Right atrium auricular region (tissue), 2 donors: ENCODE data around the gene ARMC9. TPM values are rescaled to one million over a fixed set of nuclear protein-coding genes. Genes with fewer than 3 reads are reported as not detected.

Source experiments
- DNase-seq: peaks from one replicate; pipeline ENCODE4 v3.0.0-alpha.2; 2019; ENCODE audit warnings: low spot score
- H3K27ac ChIP-seq, 2 donors: fragments of 200-600 bp; sonication (generic); 1 replicate in 1 of 2; 2 replicates in 1 of 2; pipeline ENCODE4 v1.5.1; 2016 to 2019
- H3K27me3 ChIP-seq, 2 donors: fragments of 200-600 bp; sonication (generic); one replicate each; pipeline versions ENCODE4 v1.5.1 to v1.6.0; 2017 to 2019
- H3K36me3 ChIP-seq: fragments of 200-600 bp; sonication (generic); one replicate; pipeline ENCODE4 v1.5.1; 2016
- H3K4me1 ChIP-seq, 2 donors: fragments of 200-600 bp; sonication (generic); one replicate each; pipeline versions ENCODE4 v1.5.1 to v1.6.0; 2017 to 2019
- H3K4me3 ChIP-seq, 2 donors: fragments of 200-600 bp; sonication (generic); 1 replicate in 1 of 2; 2 replicates in 1 of 2; pipeline ENCODE4 v1.5.1; 2017 to 2019; ENCODE audit warnings: mild to moderate bottlenecking in 1 of 2, moderate library complexity in 1 of 2
- H3K9me3 ChIP-seq, 2 donors: fragments of 200-600 bp; sonication (generic); one replicate each; pipeline ENCODE4 v1.5.1; 2019
- CTCF ChIP-seq, 2 donors: fragments of 200-600 bp; sonication (generic); IDR thresholded peaks; one replicate each; pipeline ENCODE4 v1.5.1; 2019; ENCODE audit warnings: antibody characterized with exemption in 2 of 2
- total RNA-seq, 2 donors: library from RNA; depleted of rRNA; stranded (reverse); fragments of >200 nt; gene quantifications; one replicate each; pipeline ENCODE4 v1.1.0, GENCODE V29; 2016

ARMC9 gene
- total RNA-seq, 2 donors from 2014 or later: 2.0 to 2.9 TPM

GRCh38 chr2:231222318-231223000, 24.0 kb downstream of the ARMC9 start:
- Histone ChIP-seq H3K27me3 (no peaks in the 10 kb centered on the region), H3K36me3 (no peaks in the 10 kb centered on the region), H3K4me1 (no peaks in the 10 kb centered on the region), H3K9me3 (no peaks in the 10 kb centered on the region), H3K27ac (peak overlapping the region in 1 of 2 donors; percentile 10), H3K4me3 (no peak overlapping the region)
- no peak for DNase-seq
- no peak for TF ChIP-seq CTCF (IDR thresholded peaks at IDR 0.05)

- Histone ChIP-seq H3K9me3 (no peaks in the 10 kb centered on the region), H3K4me3 (no peak overlapping the region), H3K4me1 (no peaks in the 10 kb centered on the region), H3K36me3 (no peaks in the 10 kb centered on the region), H3K27ac (peak overlapping the region in 1 of 2 donors; percentile 10), H3K27me3 (no peaks in the 10 kb centered on the region)
- no peak for TF ChIP-seq CTCF (IDR thresholded peaks at IDR 0.05)
- DNase-seq: no peak
These were observed 24.6 kb downstream of the ARMC9 start for GRCh38 chr2:231223001-231223375.

GRCh38 chr2:231223458-231223976, 25.1 kb downstream of the ARMC9 start:
- no peaks in the 10 kb centered on the region for H3K36me3 ChIP-seq
- no peak overlapping the region for H3K4me3 ChIP-seq
- no peak overlapping the region for H3K27ac ChIP-seq
- H3K4me1 ChIP-seq: no peaks in the 10 kb centered on the region
- no peaks in the 10 kb centered on the region for H3K9me3 ChIP-seq
- TF ChIP-seq CTCF (IDR thresholded peaks at IDR 0.05): no peak
- no peak for DNase-seq
- no peaks in the 10 kb centered on the region for H3K27me3 ChIP-seq

- Histone ChIP-seq H3K9me3 (no peaks in the 10 kb centered on the region), H3K4me3 (no peak overlapping the region), H3K36me3 (no peaks in the 10 kb centered on the region), H3K4me1 (no peaks in the 10 kb centered on the region), H3K27ac (no peak overlapping the region), H3K27me3 (no peaks in the 10 kb centered on the region)
- DNase-seq: peak; percentile 70
- peak; percentile 53 to 83 for TF ChIP-seq CTCF (IDR thresholded peaks at IDR 0.05)
These were observed 29.1 kb downstream of the ARMC9 start for GRCh38 chr2:231227310-231228162.

GRCh38 chr2:231228223-231228622, 29.8 kb downstream of the ARMC9 start:
- no peak overlapping the region for H3K27ac ChIP-seq
- no peak overlapping the region for H3K4me3 ChIP-seq
- DNase-seq: no peak
- no peaks in the 10 kb centered on the region for H3K27me3 ChIP-seq
- TF ChIP-seq CTCF (IDR thresholded peaks at IDR 0.05): no peak
- H3K4me1 ChIP-seq: no peaks in the 10 kb centered on the region
- no peaks in the 10 kb centered on the region for H3K36me3 ChIP-seq
- H3K9me3 ChIP-seq: no peaks in the 10 kb centered on the region
